T-cell (primary cell): Measurements from ENCODE around the gene HES7. TPM values are rescaled to one million over a fixed set of nuclear protein-coding genes. Genes with fewer than 3 reads are reported as not detected.
"Not testable (repeated sequence)": the region's sequence is repeated elsewhere in the genome, so short reads cannot be mapped to it uniquely, and the experiment has no call there.

Experiments used
- ATAC-seq, 4 experiments: fragments of 200-7000 bp in 3 of 4; fragments of 150-1000 bp in 1 of 4; cut with Tn5 transposase; replicated peaks in 1 of 4; 1 replicate in 3 of 4; 2 replicates in 1 of 4; pipeline ENCODE4 v1.10.0; 2021; ENCODE audit warnings: moderate library complexity in 3 of 4, mild to moderate bottlenecking in 2 of 4, moderate number of reproducible peaks in 1 of 4
- CTCF ChIA-PET, 2 donors: fragments of 300-600 bp; sonication (Branson Sonifier 250); formaldehyde crosslinking; loops; one replicate each; lab custom pipeline; 2022; ENCODE audit warnings: antibody characterized with exemption in 2 of 2; lab: Charles Lee
- POLR2A ChIA-PET, 2 donors: fragments of 300-600 bp; sonication (Branson Sonifier 250); formaldehyde crosslinking; loops; one replicate each; lab custom pipeline; 2022; ENCODE audit warnings: antibody characterized with exemption in 2 of 2; lab: Charles Lee
- DNase-seq, 35 experiments: peaks; one replicate each; pipeline versions ENCODE4 v3.0.0 to v3.0.0-alpha.2; 2013 to 2023
- H3K27ac ChIP-seq: one replicate; pipeline ENCODE4 v1.5.1; 2013; ENCODE audit warnings: low read length
- H3K27me3 ChIP-seq, 2 experiments: replicated peaks in 1 of 2; 1 replicate in 1 of 2; 2 replicates in 1 of 2; pipeline versions ENCODE4 v1.6.1 to v1.7.0; 2013; ENCODE audit warnings: low read length in 1 of 2, mixed read lengths in 1 of 2; ENCODE audit not compliant: control insufficient read depth in 2 of 2, insufficient read depth in 2 of 2; ENCODE audit errors: extremely low read depth in 1 of 2
- H3K36me3 ChIP-seq, 2 donors: 1 replicate in 1 of 2; 2 replicates in 1 of 2; pipeline versions ENCODE4 v1.6.1 to v1.7.0; 2013; ENCODE audit warnings: low read length in 1 of 2; ENCODE audit not compliant: control insufficient read depth in 2 of 2, insufficient read depth in 1 of 2; ENCODE audit errors: extremely low read depth in 1 of 2
- H3K4me1 ChIP-seq, 2 experiments: 1 replicate in 1 of 2; 2 replicates in 1 of 2; pipeline versions ENCODE4 v1.6.1 to v1.7.0; 2013; ENCODE audit warnings: low read length in 2 of 2, mixed read lengths in 1 of 2; ENCODE audit not compliant: insufficient read depth in 2 of 2, control insufficient read depth in 1 of 2; ENCODE audit errors: extremely low read depth in 1 of 2
- H3K4me3 ChIP-seq, 2 donors: 1 replicate in 1 of 2; 2 replicates in 1 of 2; pipeline versions ENCODE4 v1.5.1 to v1.7.0; 2013; ENCODE audit warnings: mild to moderate bottlenecking in 2 of 2, low read length in 1 of 2, moderate library complexity in 1 of 2; ENCODE audit not compliant: control insufficient read depth in 1 of 2; ENCODE audit errors: extremely low read depth in 1 of 2
- H3K9me3 ChIP-seq: 2 replicates; pipeline ENCODE4 v1.7.0; 2013
- H3K27ac Mint-ChIP-seq, 2 donors: one replicate each; pipeline ENCODE4 v1.8.0; 2020 to 2021; ENCODE audit warnings: mild to moderate bottlenecking in 2 of 2, mixed read lengths in 2 of 2
- H3K27me3 Mint-ChIP-seq, 2 donors: one replicate each; pipeline ENCODE4 v1.8.0; 2021 to 2022; ENCODE audit warnings: mixed read lengths in 2 of 2
- H3K36me3 Mint-ChIP-seq: one replicate; pipeline ENCODE4 v1.8.0; 2021; ENCODE audit warnings: mixed read lengths
- H3K4me1 Mint-ChIP-seq, 3 donors: one replicate each; pipeline ENCODE4 v1.8.0; 2020 to 2022; ENCODE audit warnings: mixed read lengths in 3 of 3, mild to moderate bottlenecking in 1 of 3
- H3K4me3 Mint-ChIP-seq, 3 donors: one replicate each; pipeline ENCODE4 v1.8.0; 2020 to 2022; ENCODE audit warnings: mild to moderate bottlenecking in 3 of 3, mixed read lengths in 3 of 3, moderate library complexity in 3 of 3
- H3K9me3 Mint-ChIP-seq, 3 donors: one replicate each; pipeline ENCODE4 v1.8.0; 2020 to 2022; ENCODE audit warnings: mixed read lengths in 3 of 3
- WGBS: methylation state at CpG from one replicate; pipeline ENCODE4 v1.1.5; 2013; ENCODE audit warnings: missing lambda C conversion rate; ENCODE audit not compliant: insufficient coverage; 5-methylcytosine and 5-hydroxymethylcytosine counted together
- total RNA-seq, 35 experiments: library from RNA in 6 of 35; stranded (reverse) in 6 of 35; fragments of 120-200 nt in 1 of 35; gene quantifications; one replicate each; pipeline versions ENCODE4 v1.2.1 to v1.2.4 and lab custom pipeline; 2013 to 2026

Gene HES7
- 1 to 10 TPM in 1 of 5 donors, under 1 TPM in 2, not detected in 2; 0.16 to 1.6 (median 0.23) TPM for total RNA-seq
- not detected for total RNA-seq (2013)
- total RNA-seq (lab: John Stamatoyannopoulos, UW) = 0 to 0.80 (median 0.09) reads per million in 29 experiments

GRCh38 chr17:8123695-8124349 is at the start of gene HES7:
Gene HES7 (minus strand): TSS chr17:8124106. CDS start chr17:8124084, 22 bp downstream.
- peaks cover 66 to 77% (median 69%) of the 10 kb centered on the region in 3 donors for H3K4me1 Mint-ChIP-seq
- Histone ChIP-seq H3K4me3 (peak within 1 kb of the TSS; percentile 64 to 80), H3K4me1 (peaks cover 48 to 71% of the 10 kb centered on the region in 2 experiments), H3K27ac (no peak within 1 kb of the TSS), H3K27me3 (peaks cover 0 to 61% of the 10 kb centered on the region in 2 experiments), H3K9me3 (no peaks in the 10 kb centered on the region), H3K36me3 (no peaks in the 10 kb centered on the region)
- peak within 1 kb of the TSS; percentile 77 to 91 (median 86) for H3K4me3 Mint-ChIP-seq
- CTCF ChIA-PET = interaction anchor here in 1 of 2 donors (0.6 kb wide), 1 partner anchor 71 kb away, joined by 4 read pairs; no protein-coding TSS in a partner anchor
- no peak for ATAC-seq
- no peaks in the 10 kb centered on the region for H3K36me3 Mint-ChIP-seq
- WGBS = 1% methylated on average over 16 of the region's 29 CpGs
- H3K9me3 Mint-ChIP-seq = no peaks in the 10 kb centered on the region
- peak within 1 kb of the TSS; percentile 82 to 90 for H3K27ac Mint-ChIP-seq
- POLR2A ChIA-PET = interaction anchor here (1.0 kb wide), 2 partner anchors 49 to 97 kb away, joined by 3 read pairs; no protein-coding TSS in a partner anchor
- peaks cover 12 to 49% of the 10 kb centered on the region in 2 donors for H3K27me3 Mint-ChIP-seq
- peak in 1 of 35 experiments; percentile 12 for DNase-seq

GRCh38 chr17:8173056-8173870 is 49.4 kb upstream of the HES7 start:
- Mint-ChIP-seq H3K4me1 (peaks cover 46 to 56% (median 55%) of the 10 kb centered on the region in 3 donors), H3K27me3 (no peaks in the 10 kb centered on the region), H3K9me3 (no peaks in the 10 kb centered on the region), H3K4me3 (peak overlapping the region; percentile 76 to 86 (median 81)), H3K36me3 (no peaks in the 10 kb centered on the region), H3K27ac (peak overlapping the region; percentile 100)
- no peaks in the 10 kb centered on the region for H3K9me3 ChIP-seq
- peak; percentile 82 to 85 (median 82) for ATAC-seq
- peak in 33 of 35 experiments; percentile 55 to 94 (median 77) for DNase-seq
- H3K36me3 ChIP-seq = no peaks in the 10 kb centered on the region
- WGBS = under 1% methylated on average over 15 of the region's 23 CpGs
- peak overlapping the region; percentile 99 for H3K27ac ChIP-seq
- peak overlapping the region; percentile 54 to 57 for H3K4me3 ChIP-seq
- ChIA-PET CTCF (interaction anchor here in 1 of 2 donors (0.6 to 1.3 kb wide), 10 partner anchors 12 to 210 kb away, joined by 3 to 10 read pairs (median 4); partner anchors contain the start of genes CTC1 and SLC25A35), POLR2A (interaction anchor here (0.5 to 1.4 kb wide), 24 partner anchors 9 to 122 kb away, joined by 3 to 20 read pairs (median 5); partner anchors contain the start of genes CTC1 (in 2 of the 2), BORCS6 (in 1 of the 2), PER1 (in 1 of the 2) and SLC25A35 (in 1 of the 2))
- peaks cover 22 to 49% of the 10 kb centered on the region in 2 experiments for H3K4me1 ChIP-seq
- no peaks in the 10 kb centered on the region for H3K27me3 ChIP-seq

- H3K36me3 ChIP-seq, DNase-seq, H3K27ac ChIP-seq, CTCF ChIA-PET, ATAC-seq, H3K9me3 Mint-ChIP-seq, H3K27me3 ChIP-seq, H3K9me3 ChIP-seq, H3K27ac Mint-ChIP-seq, H3K36me3 Mint-ChIP-seq, H3K4me3 ChIP-seq, H3K27me3 Mint-ChIP-seq, H3K4me3 Mint-ChIP-seq: not testable (repeated sequence)
- peaks cover 28 to 44% (median 38%) of the 10 kb centered on the region in 3 donors for H3K4me1 Mint-ChIP-seq
- POLR2A ChIA-PET = interaction anchor here (0.6 to 0.7 kb wide), 2 partner anchors 19 to 21 kb away, joined by 3 to 4 read pairs; no protein-coding TSS in a partner anchor
- 100% methylated on average over 7 of the region's 19 CpGs for WGBS
- H3K4me1 ChIP-seq = peaks cover 15 to 38% of the 10 kb centered on the region in 2 experiments
These were observed 46.3 kb upstream of the HES7 start for GRCh38 chr17:8170186-8170585.

- no peaks in the 10 kb centered on the region for H3K9me3 ChIP-seq
- Mint-ChIP-seq H3K9me3 (no peaks in the 10 kb centered on the region), H3K36me3 (no peaks in the 10 kb centered on the region), H3K27ac (peak overlapping the region in 1 of 2 donors; percentile 16), H3K4me3 (no peak overlapping the region), H3K27me3 (no peaks in the 10 kb centered on the region), H3K4me1 (peaks cover 26 to 41% (median 34%) of the 10 kb centered on the region in 3 donors)
- DNase-seq = no peak
- no peaks in the 10 kb centered on the region for H3K27me3 ChIP-seq
- ChIA-PET CTCF (interaction anchor here (0.5 to 1.0 kb wide), 3 partner anchors 11 to 152 kb away, joined by 3 to 7 read pairs (median 4); no protein-coding TSS in a partner anchor), POLR2A (interaction anchor here in 1 of 2 donors (0.8 to 1.2 kb wide), 2 partner anchors 9 to 11 kb away, joined by 3 read pairs; partner anchors contain the start of gene TMEM107)
- H3K4me1 ChIP-seq = peaks cover 7 to 41% of the 10 kb centered on the region in 2 experiments
- WGBS = 90% methylated on average over 2 of the region's 3 CpGs
- ATAC-seq = no peak
- H3K4me3 ChIP-seq = no peak overlapping the region
- H3K36me3 ChIP-seq = no peaks in the 10 kb centered on the region
- no peak overlapping the region for H3K27ac ChIP-seq
These were observed 43.6 kb upstream of the HES7 start for GRCh38 chr17:8167526-8167925.

- no peaks in the 10 kb centered on the region for H3K9me3 Mint-ChIP-seq
- Histone ChIP-seq H3K9me3 (no peaks in the 10 kb centered on the region), H3K4me3 (no peak overlapping the region), H3K27ac (no peak overlapping the region), H3K27me3 (no peaks in the 10 kb centered on the region), H3K36me3 (peaks cover 0 to 2% of the 10 kb centered on the region in 2 donors), H3K4me1 (peaks cover 8 to 42% of the 10 kb centered on the region in 2 experiments)
- ChIA-PET POLR2A (interaction anchor here in 1 of 2 donors (1.2 kb wide), 1 partner anchor 10 kb away, joined by 3 read pairs; the partner anchor contains the start of gene TMEM107), CTCF (interaction anchor here in 1 of 2 donors (0.6 kb wide), 1 partner anchor 145 kb away, joined by 7 read pairs; no protein-coding TSS in a partner anchor)
- 100% methylated on average over 2 of the region's 6 CpGs for WGBS
- no peak for ATAC-seq
- no peaks in the 10 kb centered on the region for H3K27me3 Mint-ChIP-seq
- H3K36me3 Mint-ChIP-seq = peaks cover under 1% of the 10 kb centered on the region
- no peak for DNase-seq
- no peak overlapping the region for H3K4me3 Mint-ChIP-seq
- H3K4me1 Mint-ChIP-seq = peaks cover 25 to 40% (median 30%) of the 10 kb centered on the region in 3 donors
- peak overlapping the region in 1 of 2 donors; percentile 61 for H3K27ac Mint-ChIP-seq
These were observed 42.8 kb upstream of the HES7 start for GRCh38 chr17:8166731-8167130.
